ENCODE data around the gene RUFY4.

- TF ChIP-seq, protein P1, sequence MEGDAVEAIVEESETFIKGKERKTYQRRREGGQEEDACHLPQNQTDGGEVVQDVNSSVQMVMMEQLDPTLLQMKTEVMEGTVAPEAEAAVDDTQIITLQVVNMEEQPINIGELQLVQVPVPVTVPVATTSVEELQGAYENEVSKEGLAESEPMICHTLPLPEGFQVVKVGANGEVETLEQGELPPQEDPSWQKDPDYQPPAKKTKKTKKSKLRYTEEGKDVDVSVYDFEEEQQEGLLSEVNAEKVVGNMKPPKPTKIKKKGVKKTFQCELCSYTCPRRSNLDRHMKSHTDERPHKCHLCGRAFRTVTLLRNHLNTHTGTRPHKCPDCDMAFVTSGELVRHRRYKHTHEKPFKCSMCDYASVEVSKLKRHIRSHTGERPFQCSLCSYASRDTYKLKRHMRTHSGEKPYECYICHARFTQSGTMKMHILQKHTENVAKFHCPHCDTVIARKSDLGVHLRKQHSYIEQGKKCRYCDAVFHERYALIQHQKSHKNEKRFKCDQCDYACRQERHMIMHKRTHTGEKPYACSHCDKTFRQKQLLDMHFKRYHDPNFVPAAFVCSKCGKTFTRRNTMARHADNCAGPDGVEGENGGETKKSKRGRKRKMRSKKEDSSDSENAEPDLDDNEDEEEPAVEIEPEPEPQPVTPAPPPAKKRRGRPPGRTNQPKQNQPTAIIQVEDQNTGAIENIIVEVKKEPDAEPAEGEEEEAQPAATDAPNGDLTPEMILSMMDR (IDR thresholded peaks at IDR 0.05) = no peak
- no peak for TF ChIP-seq POLR2A (IDR thresholded peaks at IDR 0.05)
Measured at GRCh38 chr2:218019411-218020060, 49.5 kb upstream of the RUFY4 start.
